Tibial nerve (tissue), 4 donors: Measurements from ENCODE around the gene TPPP2.

Experiments
- EP300 ChIP-seq, 2 donors: sonication (generic); formaldehyde crosslinking; IDR thresholded peaks; one replicate each; pipeline ENCODE4 v1.6.1; 2017; ENCODE audit warnings: antibody characterized with exemption in 2 of 2, mild to moderate bottlenecking in 1 of 2
- POLR2A ChIP-seq, 2 donors: fragments of 450-650 bp; IDR thresholded peaks; one replicate each; pipeline ENCODE4 v1.6.1; 2017; ENCODE audit warnings: antibody characterized with exemption in 2 of 2, mild to moderate bottlenecking in 2 of 2, moderate library complexity in 2 of 2
- TF ChIP-seq, protein P1 (sequence below), 5 experiments: fragments of 200-600 bp in 3 of 5; fragments of 450-650 bp in 2 of 5; sonication (generic) in 3 of 5; IDR thresholded peaks; one replicate each; pipeline ENCODE4 v1.5.1; 2016 to 2019; ENCODE audit warnings: antibody characterized with exemption in 5 of 5, mild to moderate bottlenecking in 3 of 5, moderate library complexity in 2 of 5

DNA sequence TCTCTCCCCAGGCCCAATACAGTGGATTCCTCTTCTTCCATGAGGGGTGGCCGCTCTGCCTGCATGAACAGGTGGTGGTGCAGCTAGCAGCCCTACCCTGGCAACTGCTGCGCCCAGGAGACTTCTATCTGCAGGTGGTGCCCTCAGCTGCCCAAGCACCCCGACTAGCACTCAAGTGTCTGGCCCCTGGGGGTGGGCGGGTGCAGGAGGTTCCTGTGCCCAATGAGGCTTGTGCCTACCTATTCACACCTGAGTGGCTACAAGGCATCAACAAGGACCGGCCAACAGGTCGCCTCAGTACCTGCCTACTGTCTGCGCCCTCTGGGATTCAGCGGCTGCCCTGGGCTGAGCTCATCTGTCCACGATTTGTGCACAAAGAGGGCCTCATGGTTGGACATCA is 43.9 kb downstream of the TPPP2 start:
- TF ChIP-seq, protein P1, sequence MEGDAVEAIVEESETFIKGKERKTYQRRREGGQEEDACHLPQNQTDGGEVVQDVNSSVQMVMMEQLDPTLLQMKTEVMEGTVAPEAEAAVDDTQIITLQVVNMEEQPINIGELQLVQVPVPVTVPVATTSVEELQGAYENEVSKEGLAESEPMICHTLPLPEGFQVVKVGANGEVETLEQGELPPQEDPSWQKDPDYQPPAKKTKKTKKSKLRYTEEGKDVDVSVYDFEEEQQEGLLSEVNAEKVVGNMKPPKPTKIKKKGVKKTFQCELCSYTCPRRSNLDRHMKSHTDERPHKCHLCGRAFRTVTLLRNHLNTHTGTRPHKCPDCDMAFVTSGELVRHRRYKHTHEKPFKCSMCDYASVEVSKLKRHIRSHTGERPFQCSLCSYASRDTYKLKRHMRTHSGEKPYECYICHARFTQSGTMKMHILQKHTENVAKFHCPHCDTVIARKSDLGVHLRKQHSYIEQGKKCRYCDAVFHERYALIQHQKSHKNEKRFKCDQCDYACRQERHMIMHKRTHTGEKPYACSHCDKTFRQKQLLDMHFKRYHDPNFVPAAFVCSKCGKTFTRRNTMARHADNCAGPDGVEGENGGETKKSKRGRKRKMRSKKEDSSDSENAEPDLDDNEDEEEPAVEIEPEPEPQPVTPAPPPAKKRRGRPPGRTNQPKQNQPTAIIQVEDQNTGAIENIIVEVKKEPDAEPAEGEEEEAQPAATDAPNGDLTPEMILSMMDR (IDR thresholded peaks at IDR 0.05) = no peak
- no peak for TF ChIP-seq EP300 (IDR thresholded peaks at IDR 0.05)
- TF ChIP-seq POLR2A (IDR thresholded peaks at IDR 0.05) = no peak
